GM23338 (cell line): Measurements from ENCODE around the gene PEX12. TPM values are rescaled to one million over a fixed set of nuclear protein-coding genes. Genes with fewer than 3 reads are reported as not detected.

Experiments
- ATAC-seq: fragments of 200-7000 bp; cut with Tn5 transposase; 3 replicates; pipeline ENCODE4 v1.9.1; 2020
- DNase-seq: peaks from one replicate; pipeline ENCODE4 v3.0.0-alpha.2; 2015; ENCODE audit warnings: low spot score
- H2AFZ ChIP-seq: fragments of 200-600 bp; sonication (generic); 2 replicates; pipeline ENCODE4 v1.8.0; 2016; ENCODE audit warnings: antibody characterized with exemption, mild to moderate bottlenecking, moderate library complexity
- H3F3A ChIP-seq: fragments of 200-600 bp; sonication (generic); replicated peaks from 2 replicates; pipeline ENCODE4 v1.8.0; 2017; ENCODE audit warnings: antibody characterized with exemption, mixed run types, low read depth
- H3K27ac ChIP-seq: fragments of 200-600 bp; sonication (generic); 2 replicates; pipeline ENCODE4 v1.6.1; 2016; ENCODE audit warnings: low read depth
- H3K27me3 ChIP-seq: fragments of 200-600 bp; sonication (generic); 2 replicates; pipeline ENCODE4 v1.8.0; 2016; ENCODE audit warnings: mild to moderate bottlenecking, mixed run types, moderate library complexity; ENCODE audit not compliant: insufficient read depth
- H3K36me3 ChIP-seq: fragments of 200-600 bp; sonication (generic); 2 replicates; pipeline ENCODE4 v1.8.0; 2016; ENCODE audit warnings: mild to moderate bottlenecking; ENCODE audit not compliant: insufficient read depth
- H3K4me1 ChIP-seq: fragments of 200-600 bp; sonication (generic); 2 replicates; pipeline ENCODE4 v1.8.0; 2016; ENCODE audit warnings: mild to moderate bottlenecking, moderate library complexity; ENCODE audit not compliant: insufficient read depth
- H3K4me2 ChIP-seq: fragments of 200-600 bp; sonication (generic); 2 replicates; pipeline ENCODE4 v1.7.1; 2017; ENCODE audit warnings: mixed run types
- H3K4me3 ChIP-seq: fragments of 200-600 bp; sonication (generic); 2 replicates; pipeline ENCODE4 v1.6.1; 2016; ENCODE audit warnings: mixed run types
- H3K79me2 ChIP-seq: fragments of 200-600 bp; sonication (generic); replicated peaks from 2 replicates; pipeline ENCODE4 v1.8.0; 2017; ENCODE audit warnings: mild to moderate bottlenecking; ENCODE audit not compliant: insufficient read depth
- H3K9me2 ChIP-seq: fragments of 200-600 bp; sonication (generic); 2 replicates; pipeline ENCODE4 v1.8.0; 2017; ENCODE audit not compliant: insufficient read depth
- H4K20me1 ChIP-seq: fragments of 200-600 bp; sonication (generic); replicated peaks from 2 replicates; pipeline ENCODE4 v1.8.0; 2017; ENCODE audit warnings: mild to moderate bottlenecking; ENCODE audit not compliant: insufficient read depth
- H3K27ac Mint-ChIP-seq: 2 replicates; pipeline ENCODE4 v1.8.0; 2020; ENCODE audit warnings: inconsistent platforms, mild to moderate bottlenecking, moderate library complexity, mixed read lengths
- H3K27me3 Mint-ChIP-seq: 3 replicates; pipeline ENCODE4 v1.8.0; 2022; ENCODE audit warnings: low read depth, mild to moderate bottlenecking, moderate library complexity, mixed read lengths, inconsistent platforms; ENCODE audit not compliant: insufficient read depth, poor library complexity
- H3K36me3 Mint-ChIP-seq: 3 replicates; pipeline ENCODE4 v1.8.0; 2021; ENCODE audit warnings: low read depth, mild to moderate bottlenecking, inconsistent platforms, moderate library complexity, mixed read lengths
- H3K4me1 Mint-ChIP-seq: 3 replicates; pipeline ENCODE4 v1.8.0; 2020; ENCODE audit warnings: mild to moderate bottlenecking, inconsistent platforms, mixed read lengths
- H3K4me3 Mint-ChIP-seq: 3 replicates; pipeline ENCODE4 v1.8.0; 2021; ENCODE audit warnings: moderate library complexity, mild to moderate bottlenecking, inconsistent platforms, mixed read lengths
- H3K9me3 Mint-ChIP-seq: 3 replicates; pipeline ENCODE4 v1.8.0; 2020; ENCODE audit warnings: moderate library complexity, mild to moderate bottlenecking, inconsistent platforms, mixed read lengths
- CREB1 ChIP-seq: fragments of 250-450 bp; sonication (Bioruptor Pico); IDR thresholded peaks from 2 replicates; pipeline ENCODE4 v1.5.0; 2020; ENCODE audit warnings: low read depth, mild to moderate bottlenecking, moderate library complexity
- EZH2 ChIP-seq: fragments of 200-600 bp; sonication (generic); IDR thresholded peaks from one replicate; pipeline ENCODE4 v1.8.0; 2017; ENCODE audit warnings: antibody characterized with exemption, mild to moderate bottlenecking, low read depth; ENCODE audit not compliant: unreplicated experiment
- EZH2phosphoT487 ChIP-seq: fragments of 200-600 bp; sonication (generic); IDR thresholded peaks from one replicate; pipeline ENCODE4 v1.8.1; 2018; ENCODE audit warnings: antibody characterized with exemption; ENCODE audit not compliant: unreplicated experiment
- NANOG ChIP-seq: IDR thresholded peaks from 2 replicates; pipeline ENCODE4 v1.6.1; 2016; ENCODE audit warnings: antibody characterized with exemption, borderline replicate concordance
- POLR2AphosphoS5 ChIP-seq: IDR thresholded peaks from 2 replicates; pipeline ENCODE4 v1.6.1; 2016; ENCODE audit warnings: antibody characterized with exemption, low read depth
- STAT1 ChIP-seq: IDR thresholded peaks from one replicate; pipeline ENCODE4 v1.6.1; 2016; ENCODE audit warnings: antibody characterized with exemption; ENCODE audit not compliant: unreplicated experiment
- ZNF114 ChIP-seq: fragments of 250-450 bp; sonication (Bioruptor Pico); IDR thresholded peaks from 2 replicates; pipeline ENCODE4 v1.5.0; 2020; ENCODE audit warnings: mild to moderate bottlenecking, moderate library complexity
- ZNF331 ChIP-seq: fragments of 250-450 bp; sonication (Bioruptor Pico); IDR thresholded peaks from 2 replicates; pipeline ENCODE4 v1.5.0; 2020; ENCODE audit warnings: low read depth, mild to moderate bottlenecking, moderate library complexity
- ZNF462 ChIP-seq: fragments of 250-450 bp; sonication (Bioruptor Pico); IDR thresholded peaks from 2 replicates; pipeline ENCODE4 v1.5.0; 2020; ENCODE audit warnings: mild to moderate bottlenecking, moderate library complexity
- polyA plus RNA-seq: library from polyadenylated mRNA; unstranded; fragments of >200 nt; fragmentation: Nextera tagmentation; extraction: Ambion mirVana; gene quantifications from 2 replicates; pipeline ENCODE4 v1.2.1, GENCODE V29; 2016
- total RNA-seq: library from RNA; depleted of rRNA; stranded (reverse); fragments of >200 nt; shearing (Covaris generic); gene quantifications from 2 replicates; pipeline ENCODE4 v1.2.3, GENCODE V29; 2014
- TF ChIP-seq, protein P1 (sequence below): IDR thresholded peaks from 2 replicates; pipeline ENCODE4 v1.6.1; 2016; ENCODE audit warnings: antibody characterized with exemption
- TF ChIP-seq, protein P2 (sequence below), 2 experiments: fragments of 200-600 bp in 1 of 2; sonication (generic) in 1 of 2; conservative IDR thresholded peaks; 2 replicates each; pipeline versions ENCODE4 v1.5.1 to v1.6.1; 2016 to 2017; ENCODE audit warnings: antibody characterized with exemption in 2 of 2, low read depth in 2 of 2, mild to moderate bottlenecking in 2 of 2, moderate library complexity in 1 of 2

PEX12 gene
- total and polyA plus RNA-seq, 2 experiments from 2014 or later: 1.5 to 1.9 TPM

DNA sequence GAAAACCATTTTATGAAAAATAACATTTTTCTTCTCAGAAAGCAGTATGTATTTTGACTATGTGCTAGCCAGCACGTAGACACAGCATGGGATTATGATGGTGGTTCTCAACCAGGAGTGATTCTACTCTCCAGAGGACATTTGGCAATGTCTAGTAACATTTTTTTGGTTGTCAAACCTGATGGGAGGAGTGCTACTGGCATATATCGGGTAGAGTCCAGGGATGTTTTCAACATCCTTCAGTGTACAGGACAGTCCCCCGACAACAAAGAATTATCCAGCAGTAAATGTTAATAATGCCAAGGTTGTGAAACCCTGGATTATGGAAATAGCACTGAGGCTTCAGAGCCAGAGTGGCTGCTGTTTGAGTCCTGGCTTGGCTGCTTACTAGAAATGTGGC, 36.4 kb upstream of the PEX12 start:
- Mint-ChIP-seq H3K9me3 (no peaks in the 10 kb centered on the region), H3K4me3 (no peak overlapping the region), H3K27ac (no peak overlapping the region), H3K4me1 (no peaks in the 10 kb centered on the region), H3K36me3 (peaks cover 10% of the 10 kb centered on the region; the same call in 2 of the 3 replicates), H3K27me3 (no peaks in the 10 kb centered on the region)
- DNase-seq: no peak
- no peak for ATAC-seq
- no peak overlapping the region for H3K27ac ChIP-seq
- no peak overlapping the region for H3K4me3 ChIP-seq
- TF ChIP-seq, protein P1, sequence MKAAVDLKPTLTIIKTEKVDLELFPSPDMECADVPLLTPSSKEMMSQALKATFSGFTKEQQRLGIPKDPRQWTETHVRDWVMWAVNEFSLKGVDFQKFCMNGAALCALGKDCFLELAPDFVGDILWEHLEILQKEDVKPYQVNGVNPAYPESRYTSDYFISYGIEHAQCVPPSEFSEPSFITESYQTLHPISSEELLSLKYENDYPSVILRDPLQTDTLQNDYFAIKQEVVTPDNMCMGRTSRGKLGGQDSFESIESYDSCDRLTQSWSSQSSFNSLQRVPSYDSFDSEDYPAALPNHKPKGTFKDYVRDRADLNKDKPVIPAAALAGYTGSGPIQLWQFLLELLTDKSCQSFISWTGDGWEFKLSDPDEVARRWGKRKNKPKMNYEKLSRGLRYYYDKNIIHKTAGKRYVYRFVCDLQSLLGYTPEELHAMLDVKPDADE: no peak
- TF ChIP-seq NANOG (no peak), CREB1 (no peak), ZNF331 (CRISPR knock-in tag) (no peak), EZH2phosphoT487 (no peak), EZH2 (no peak)
- H3K9me2 ChIP-seq: no peaks in the 10 kb centered on the region
- no peak overlapping the region for H2AFZ ChIP-seq
- H4K20me1 ChIP-seq: peaks cover 18% of the 10 kb centered on the region; the same call in 1 of the 2 replicates
- no peak overlapping the region for H3K4me2 ChIP-seq
- H3K36me3 ChIP-seq: peaks cover under 1% of the 10 kb centered on the region
- H3K4me1 ChIP-seq: no peaks in the 10 kb centered on the region
- no peaks in the 10 kb centered on the region for H3K27me3 ChIP-seq
- peaks cover 7% of the 10 kb centered on the region; the same call in 1 of the 2 replicates for H3K79me2 ChIP-seq
- H3F3A ChIP-seq: no peaks in the 10 kb centered on the region

GRCh38 chr17:35612924-35613521, 34.7 kb upstream of the PEX12 start:
- 0 out of 3 replicates have a peak, but pooled peaks have one; percentile 28 for ATAC-seq
- Mint-ChIP-seq H3K27ac (no peak overlapping the region), H3K36me3 (peaks cover 24% of the 10 kb centered on the region), H3K9me3 (no peaks in the 10 kb centered on the region), H3K4me3 (no peak overlapping the region), H3K27me3 (no peaks in the 10 kb centered on the region), H3K4me1 (no peaks in the 10 kb centered on the region)
- no peak overlapping the region for H3K4me2 ChIP-seq
- TF ChIP-seq ZNF114 (CRISPR knock-in tag) (no peak), EZH2 (no peak), POLR2AphosphoS5 (no peak), NANOG (no peak), ZNF462 (CRISPR knock-in tag) (no peak), STAT1 (no peak)
- TF ChIP-seq, protein P2, sequence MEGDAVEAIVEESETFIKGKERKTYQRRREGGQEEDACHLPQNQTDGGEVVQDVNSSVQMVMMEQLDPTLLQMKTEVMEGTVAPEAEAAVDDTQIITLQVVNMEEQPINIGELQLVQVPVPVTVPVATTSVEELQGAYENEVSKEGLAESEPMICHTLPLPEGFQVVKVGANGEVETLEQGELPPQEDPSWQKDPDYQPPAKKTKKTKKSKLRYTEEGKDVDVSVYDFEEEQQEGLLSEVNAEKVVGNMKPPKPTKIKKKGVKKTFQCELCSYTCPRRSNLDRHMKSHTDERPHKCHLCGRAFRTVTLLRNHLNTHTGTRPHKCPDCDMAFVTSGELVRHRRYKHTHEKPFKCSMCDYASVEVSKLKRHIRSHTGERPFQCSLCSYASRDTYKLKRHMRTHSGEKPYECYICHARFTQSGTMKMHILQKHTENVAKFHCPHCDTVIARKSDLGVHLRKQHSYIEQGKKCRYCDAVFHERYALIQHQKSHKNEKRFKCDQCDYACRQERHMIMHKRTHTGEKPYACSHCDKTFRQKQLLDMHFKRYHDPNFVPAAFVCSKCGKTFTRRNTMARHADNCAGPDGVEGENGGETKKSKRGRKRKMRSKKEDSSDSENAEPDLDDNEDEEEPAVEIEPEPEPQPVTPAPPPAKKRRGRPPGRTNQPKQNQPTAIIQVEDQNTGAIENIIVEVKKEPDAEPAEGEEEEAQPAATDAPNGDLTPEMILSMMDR (conservative IDR thresholded peaks at IDR 0.05; ENCODE audit: low read depth in 2 of 2): peak; percentile 69 to 84
- TF ChIP-seq, protein P1: no peak
- H3K4me1 ChIP-seq: no peaks in the 10 kb centered on the region
- no peak overlapping the region for H2AFZ ChIP-seq
- H3K79me2 ChIP-seq: peaks cover 7% of the 10 kb centered on the region; the same call in 1 of the 2 replicates
- H3K36me3 ChIP-seq: peaks cover 10% of the 10 kb centered on the region
- H3K27me3 ChIP-seq: no peaks in the 10 kb centered on the region
- no peaks in the 10 kb centered on the region for H3F3A ChIP-seq
- H3K4me3 ChIP-seq: no peak overlapping the region
- no peak overlapping the region for H3K27ac ChIP-seq
- no peaks in the 10 kb centered on the region for H3K9me2 ChIP-seq
- 0 out of 2 replicates have a peak, but pooled peaks cover 13% of the 10 kb centered on the region for H4K20me1 ChIP-seq
- DNase-seq: peak; percentile 70
